Adrenal gland (tissue), 12 donors: ENCODE measurements around the gene TTC34. TPM values are rescaled to one million over a fixed set of nuclear protein-coding genes. Genes with fewer than 3 reads are reported as not detected.

Experiments used
- DNase-seq, 7 donors: peaks; one replicate each; pipeline ENCODE4 v3.0.0-alpha.2; 2019 to 2020
- H3K27ac ChIP-seq, 5 donors: fragments of 200-600 bp; sonication (generic) in 4 of 5; 1 replicate in 3 of 5; 2 replicates in 2 of 5; pipeline versions ENCODE4 v1.5.1 to v1.8.0; 2016 to 2020; ENCODE audit warnings: mild to moderate bottlenecking in 1 of 5
- H3K27me3 ChIP-seq: fragments of 200-600 bp; 2 replicates; pipeline ENCODE4 v1.8.0; 2021
- H3K36me3 ChIP-seq, 2 donors: fragments of 200-600 bp; replicated peaks in 1 of 2; 1 replicate in 1 of 2; 2 replicates in 1 of 2; pipeline versions ENCODE4 v1.5.1 to v1.8.0; 2018 to 2022
- H3K4me1 ChIP-seq, 2 donors: fragments of 200-600 bp; replicated peaks in 1 of 2; 1 replicate in 1 of 2; 2 replicates in 1 of 2; pipeline versions ENCODE4 v1.5.1 to v1.8.0; 2018 to 2021
- H3K4me3 ChIP-seq, 4 donors: fragments of 200-600 bp; sonication (generic) in 3 of 4; one replicate each; pipeline ENCODE4 v1.5.1; 2016 to 2018
- H3K9me3 ChIP-seq, 3 donors: fragments of 200-600 bp; sonication (generic) in 1 of 3; replicated peaks in 1 of 3; 1 replicate in 2 of 3; 2 replicates in 1 of 3; pipeline versions ENCODE4 v1.5.1 to v1.8.0; 2016 to 2021
- POLR2A ChIP-seq, 2 donors: fragments of 450-650 bp; IDR thresholded peaks; one replicate each; pipeline ENCODE4 v1.6.1; 2017; ENCODE audit warnings: antibody characterized with exemption in 2 of 2, mild to moderate bottlenecking in 2 of 2, moderate library complexity in 1 of 2
- WGBS, 4 donors: extraction: QIAGEN DNeasy Blood & Tissue Kit in 2 of 4; methylation state at CpG; one replicate each; pipeline versions ENCODE4 v1.1.5 to v1.1.7; 2013 to 2017; 5-methylcytosine and 5-hydroxymethylcytosine counted together
- intact Hi-C, 2 donors: fragments of 100-400 bp; cut with DNase I; formaldehyde crosslinking; loops; one replicate each; pipeline versions ENCODE4 v1.14.1 to v1.15.0; 2022 to 2023
- polyA plus RNA-seq, 3 donors: library from polyadenylated mRNA; stranded (reverse); fragments of 200-250 nt in 2 of 3; fragments of 350-450 nt in 1 of 3; fragmentation: Illumina TruSeq in 1 of 3; extraction: RNeasy Lipid Tissue Mini Kit (QIAGEN cat#74804) in 1 of 3; gene quantifications; one replicate each; pipeline ENCODE4 v1.2.3, GENCODE V29; 2013 to 2014
- total RNA-seq, 9 donors: library from RNA; depleted of rRNA in 4 of 9; stranded (reverse); fragments of >200 nt in 4 of 9; fragments of 120-200 nt in 1 of 9; fragmentation: NEBNext Ultra II Directional in 1 of 9; extraction: Animal tissue kit (Norgen Biotek cat#: 25700) in 1 of 9; gene quantifications; one replicate each; pipeline versions ENCODE4 v1.1.0 to v1.2.4, GENCODE V29; 2013 to 2023
- TF ChIP-seq, protein P1 (sequence below), 6 experiments: fragments of 450-650 bp in 4 of 6; fragments of 200-600 bp in 2 of 6; sonication (generic) in 1 of 6; IDR thresholded peaks; 1 replicate in 5 of 6; 2 replicates in 1 of 6; pipeline versions ENCODE4 v1.5.1 to v1.8.0; 2016 to 2021; ENCODE audit warnings: antibody characterized with exemption in 6 of 6, mild to moderate bottlenecking in 2 of 6, moderate library complexity in 1 of 6
- donor health status: healthy with polysubstance abuse.
- donor health status: Bipolar disorder and iron deficiency.
- donor health status: DM: yes; HTN: yes; CAD: no.
- donor health status: DM: no; HTN: no; CAD: no.
- donor health status: DM: no; HTN: no; CAD: no.
- donor health status: DM: yes; HTN: yes; CAD: no.

The TTC34 gene
- total and polyA plus RNA-seq, 12 donors = 0.12 to 1.9 (median 0.47) TPM

DNA sequence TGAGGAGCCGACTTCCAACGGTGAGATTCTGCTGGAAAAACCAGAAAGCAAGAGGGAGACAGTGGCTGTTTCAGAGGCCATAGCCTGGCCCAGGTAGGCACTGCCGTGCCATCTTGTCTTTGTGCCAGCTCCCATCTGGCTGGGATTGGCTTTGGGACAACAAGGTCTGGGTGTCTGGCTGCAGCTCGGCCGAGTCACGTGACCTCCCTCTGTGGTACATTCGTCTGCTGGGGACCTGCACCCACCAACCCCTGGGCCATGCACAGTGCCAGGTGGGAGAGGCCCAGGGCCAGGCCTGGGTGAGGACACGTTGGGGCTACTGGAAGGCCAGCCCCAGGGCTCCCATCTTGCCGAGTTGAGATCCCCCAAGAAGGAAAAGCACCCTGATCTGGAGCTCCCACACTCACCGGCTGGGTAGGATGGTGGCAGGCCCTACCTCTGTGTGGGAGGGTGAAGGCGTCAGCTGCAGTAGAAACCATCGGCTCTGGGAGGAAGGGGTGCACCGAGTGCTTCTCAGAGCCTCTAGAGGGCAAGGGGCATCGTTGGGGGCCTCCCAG, 25.3 kb upstream of the TTC34 start:
- H3K9me3 ChIP-seq = no peaks in the 10 kb centered on the region
- H3K27me3 ChIP-seq = peaks cover 7% of the 10 kb centered on the region
- intact Hi-C loops = loop anchor here in 1 of 2 donors (10.0 kb wide), 1 partner anchor 598 kb away; no protein-coding TSS in a partner anchor
- H3K4me3 ChIP-seq = no peak overlapping the region
- TF ChIP-seq, protein P1, sequence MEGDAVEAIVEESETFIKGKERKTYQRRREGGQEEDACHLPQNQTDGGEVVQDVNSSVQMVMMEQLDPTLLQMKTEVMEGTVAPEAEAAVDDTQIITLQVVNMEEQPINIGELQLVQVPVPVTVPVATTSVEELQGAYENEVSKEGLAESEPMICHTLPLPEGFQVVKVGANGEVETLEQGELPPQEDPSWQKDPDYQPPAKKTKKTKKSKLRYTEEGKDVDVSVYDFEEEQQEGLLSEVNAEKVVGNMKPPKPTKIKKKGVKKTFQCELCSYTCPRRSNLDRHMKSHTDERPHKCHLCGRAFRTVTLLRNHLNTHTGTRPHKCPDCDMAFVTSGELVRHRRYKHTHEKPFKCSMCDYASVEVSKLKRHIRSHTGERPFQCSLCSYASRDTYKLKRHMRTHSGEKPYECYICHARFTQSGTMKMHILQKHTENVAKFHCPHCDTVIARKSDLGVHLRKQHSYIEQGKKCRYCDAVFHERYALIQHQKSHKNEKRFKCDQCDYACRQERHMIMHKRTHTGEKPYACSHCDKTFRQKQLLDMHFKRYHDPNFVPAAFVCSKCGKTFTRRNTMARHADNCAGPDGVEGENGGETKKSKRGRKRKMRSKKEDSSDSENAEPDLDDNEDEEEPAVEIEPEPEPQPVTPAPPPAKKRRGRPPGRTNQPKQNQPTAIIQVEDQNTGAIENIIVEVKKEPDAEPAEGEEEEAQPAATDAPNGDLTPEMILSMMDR (IDR thresholded peaks at IDR 0.05) = no peak
- no peak for TF ChIP-seq POLR2A (IDR thresholded peaks at IDR 0.05)
- H3K4me1 ChIP-seq = no peaks in the 10 kb centered on the region
- no peak for DNase-seq
- no peak overlapping the region for H3K27ac ChIP-seq
- no peaks in the 10 kb centered on the region for H3K36me3 ChIP-seq
- WGBS, 4 donors = 74 to 82% (median 78%) methylated on average over 4 to 14 of the region's 14 CpGs

DNA sequence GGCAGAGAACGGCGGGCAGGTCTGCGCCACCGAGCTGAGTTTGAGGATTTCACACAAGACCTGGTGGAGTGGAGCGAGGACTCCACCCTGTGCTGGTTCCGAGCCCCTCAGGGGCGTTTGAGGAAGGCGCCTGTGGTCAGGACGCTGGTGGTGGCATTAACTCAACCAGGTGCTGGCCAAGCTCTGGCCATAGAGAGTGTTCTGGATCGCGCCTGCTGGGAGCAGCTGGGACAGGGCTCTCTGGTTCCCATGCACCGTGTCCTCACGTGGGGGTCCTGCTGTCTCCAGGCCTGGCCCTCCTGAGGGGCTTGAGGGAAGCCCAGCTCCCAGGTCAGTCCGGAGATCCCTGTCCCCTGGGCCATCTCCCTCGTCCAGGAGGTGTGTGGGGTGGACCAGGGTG, 24.8 kb upstream of the TTC34 start:
- DNase-seq = no peak
- WGBS, 4 donors = 79 to 88% (median 85%) methylated on average over 8 to 15 of the region's 15 CpGs
- Histone ChIP-seq H3K4me1 (no peaks in the 10 kb centered on the region), H3K36me3 (no peaks in the 10 kb centered on the region), H3K27me3 (peaks cover 11% of the 10 kb centered on the region), H3K4me3 (no peak overlapping the region), H3K9me3 (no peaks in the 10 kb centered on the region), H3K27ac (no peak overlapping the region)
- intact Hi-C loops = loop anchor here in 1 of 2 donors (10.0 kb wide), 1 partner anchor 598 kb away; no protein-coding TSS in a partner anchor
- TF ChIP-seq, protein P1 (IDR thresholded peaks at IDR 0.05) = no peak
- no peak for TF ChIP-seq POLR2A (IDR thresholded peaks at IDR 0.05)

DNA sequence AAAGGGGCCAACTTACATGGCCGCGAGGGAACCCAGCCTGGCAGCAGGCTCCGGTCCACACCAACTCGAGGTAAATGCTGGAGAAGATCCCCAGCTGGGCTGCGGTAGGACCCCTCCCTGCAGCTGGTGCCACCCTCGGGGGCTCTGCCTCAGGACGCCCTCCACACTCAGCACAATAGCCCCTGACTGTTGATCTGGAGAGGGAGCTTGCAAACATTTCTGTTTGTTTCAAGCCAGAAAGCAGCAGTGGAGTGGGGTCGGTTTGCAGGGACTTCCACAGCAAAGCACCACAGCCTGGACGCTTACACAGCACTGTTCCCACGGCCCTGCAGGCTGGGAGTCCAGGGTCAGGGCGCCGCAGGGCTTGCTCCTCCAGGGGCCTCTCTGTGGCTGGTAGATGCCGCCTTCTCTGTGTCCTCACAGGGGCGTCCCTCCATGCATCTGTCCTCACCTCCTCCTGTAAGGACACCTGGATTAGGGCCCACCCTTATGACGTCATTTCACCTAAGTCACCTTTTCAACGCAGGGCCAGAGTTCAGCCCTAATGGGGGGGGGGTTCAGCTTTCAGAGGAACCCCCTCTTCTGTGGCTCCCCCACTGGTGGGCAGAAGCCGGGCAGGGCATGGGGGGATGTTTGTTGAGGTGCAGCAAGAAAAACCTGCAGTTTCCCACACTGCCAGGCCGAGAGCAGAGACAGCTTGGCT, 24.1 kb upstream of the TTC34 start:
- no peak for TF ChIP-seq POLR2A (IDR thresholded peaks at IDR 0.05)
- TF ChIP-seq, protein P1 (IDR thresholded peaks at IDR 0.05) = no peak
- no peaks in the 10 kb centered on the region for H3K9me3 ChIP-seq
- H3K27ac ChIP-seq = no peak overlapping the region
- no peaks in the 10 kb centered on the region for H3K36me3 ChIP-seq
- H3K4me1 ChIP-seq = no peaks in the 10 kb centered on the region
- DNase-seq = no peak
- H3K27me3 ChIP-seq = peaks cover 13% of the 10 kb centered on the region
- WGBS, 4 donors = 68 to 78% (median 73%) methylated on average over 14 to 18 of the region's 18 CpGs
- intact Hi-C loops = loop anchor here in 1 of 2 donors (10.0 kb wide), 1 partner anchor 599 kb away; no protein-coding TSS in a partner anchor
- H3K4me3 ChIP-seq = no peak overlapping the region

DNA sequence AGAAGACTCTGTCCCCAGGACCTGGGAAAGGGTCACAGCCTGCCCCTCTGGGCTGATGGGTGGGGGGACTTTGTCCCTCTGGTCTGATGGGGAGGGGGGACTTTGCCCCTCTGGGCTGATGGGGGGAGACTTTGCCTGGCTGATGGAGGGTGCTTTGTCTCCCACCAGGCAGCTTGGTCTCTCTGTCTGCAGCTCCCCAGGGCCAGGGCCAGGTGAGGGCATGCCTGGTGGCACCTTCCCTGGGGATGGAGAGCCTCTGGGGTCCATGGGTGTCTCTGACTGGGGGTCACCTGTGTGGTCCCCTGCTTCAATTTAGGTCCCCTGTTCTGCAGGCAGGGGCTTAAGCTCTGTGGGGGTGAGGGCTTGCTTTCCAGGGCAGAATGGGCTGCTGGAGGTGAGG, 23.5 kb upstream of the TTC34 start:
- Histone ChIP-seq H3K27ac (no peak overlapping the region), H3K4me3 (no peak overlapping the region), H3K4me1 (no peaks in the 10 kb centered on the region), H3K27me3 (peaks cover 13% of the 10 kb centered on the region), H3K9me3 (no peaks in the 10 kb centered on the region), H3K36me3 (no peaks in the 10 kb centered on the region)
- intact Hi-C loops = loop anchor here in 1 of 2 donors (10.0 kb wide), 1 partner anchor 600 kb away; no protein-coding TSS in a partner anchor
- TF ChIP-seq POLR2A (IDR thresholded peaks at IDR 0.05) = no peak
- TF ChIP-seq, protein P1 (IDR thresholded peaks at IDR 0.05) = no peak
- no peak for DNase-seq
